OCI-LY3 (cell line): ENCODE measurements around the gene GPD2.

Experiments used
- H2AFZ ChIP-seq: fragments of 200-600, 300-600 bp; shearing (Covaris generic); 2 replicates; pipeline ENCODE4 v1.6.0; 2014; ENCODE audit warnings: antibody characterized with exemption, low read depth, low read length
- H3K27ac ChIP-seq: fragments of 200-600, 300-600 bp; sonication (generic); 2 replicates; pipeline ENCODE4 v1.5.1; 2014; ENCODE audit warnings: mild to moderate bottlenecking, low read length, moderate library complexity, mixed read lengths
- H3K27me3 ChIP-seq: fragments of 200-600, 300-600 bp; sonication (generic); 2 replicates; pipeline ENCODE4 v1.6.1; 2014; ENCODE audit warnings: low read depth, low read length, mixed read lengths
- H3K36me3 ChIP-seq: fragments of 200-600, 300-600 bp; sonication (generic); replicated peaks from 2 replicates; pipeline ENCODE3; 2014; ENCODE audit warnings: low read depth, low read length, mixed read lengths
- H3K4me1 ChIP-seq: fragments of 300-600, 200-600 bp; sonication (generic); 2 replicates; pipeline ENCODE4 v1.6.1; 2014; ENCODE audit warnings: low read length, mixed read lengths
- H3K4me2 ChIP-seq: fragments of 200-600, 300-600 bp; sonication (generic); 2 replicates; pipeline ENCODE4 v1.6.1; 2014; ENCODE audit warnings: low read length, mixed read lengths
- H3K4me3 ChIP-seq: fragments of 300-600, 200-600 bp; sonication (generic); 2 replicates; pipeline ENCODE4 v1.5.1; 2014; ENCODE audit warnings: antibody characterized with exemption, mild to moderate bottlenecking, low read length, moderate library complexity
- H3K79me2 ChIP-seq: fragments of 300-600, 200-600 bp; shearing (Covaris generic); 2 replicates; pipeline ENCODE4 v1.6.1; 2014; ENCODE audit warnings: mild to moderate bottlenecking, low read length, mixed read lengths
- H3K9ac ChIP-seq: fragments of 300-600, 200-600 bp; shearing (Covaris generic); 2 replicates; pipeline ENCODE4 v1.6.0; 2014; ENCODE audit warnings: mild to moderate bottlenecking, low read length, moderate library complexity
- H3K9me3 ChIP-seq: fragments of 200-600, 300-600 bp; shearing (Covaris generic); 2 replicates; pipeline ENCODE4 v1.6.1; 2014; ENCODE audit warnings: low read length, mixed read lengths; ENCODE audit not compliant: insufficient read depth
- H4K20me1 ChIP-seq: fragments of 200-600, 300-600 bp; sonication (generic); 2 replicates; pipeline ENCODE4 v1.6.1; 2016; ENCODE audit warnings: low read length, mixed read lengths; ENCODE audit not compliant: insufficient read depth
- CTCF ChIP-seq: fragments of 200-600, 300-600 bp; sonication (generic); IDR thresholded peaks from 2 replicates; pipeline ENCODE4 v1.5.1; 2014; ENCODE audit warnings: antibody characterized with exemption, low read length, low read depth
- EZH2phosphoT487 ChIP-seq: fragments of 200-600 bp; shearing (Covaris generic); IDR thresholded peaks from 2 replicates; pipeline ENCODE4 v1.6.1; 2018; ENCODE audit warnings: antibody characterized with exemption, mixed run types, low read depth

The GPD2 gene

GRCh38 chr2:156576005-156576404, 139.8 kb downstream of the GPD2 start:
- Histone ChIP-seq H3K4me2 (no peak overlapping the region), H3K9ac (no peak overlapping the region), H3K27ac (no peak overlapping the region), H3K27me3 (no peaks in the 10 kb centered on the region), H3K79me2 (no peaks in the 10 kb centered on the region), H4K20me1 (no peaks in the 10 kb centered on the region), H3K4me1 (peaks cover 11% of the 10 kb centered on the region), H3K36me3 (no peaks in the 10 kb centered on the region), H3K9me3 (no peaks in the 10 kb centered on the region), H2AFZ (no peak overlapping the region), H3K4me3 (no peak overlapping the region)
- TF ChIP-seq CTCF (no peak), EZH2phosphoT487 (no peak)

- no peaks in the 10 kb centered on the region for H4K20me1 ChIP-seq
- no peak overlapping the region for H3K27ac ChIP-seq
- H3K4me3 ChIP-seq: no peak overlapping the region
- H3K4me1 ChIP-seq: peaks cover 11% of the 10 kb centered on the region
- H3K4me2 ChIP-seq: no peak overlapping the region
- no peaks in the 10 kb centered on the region for H3K27me3 ChIP-seq
- H2AFZ ChIP-seq: no peak overlapping the region
- H3K79me2 ChIP-seq: no peaks in the 10 kb centered on the region
- no peak for TF ChIP-seq EZH2phosphoT487
- no peak for TF ChIP-seq CTCF
- H3K36me3 ChIP-seq: peaks cover 6% of the 10 kb centered on the region
- H3K9ac ChIP-seq: no peak overlapping the region
- no peaks in the 10 kb centered on the region for H3K9me3 ChIP-seq
Measured at GRCh38 chr2:156580501-156580900, 144.3 kb downstream of the GPD2 start.

- TF ChIP-seq CTCF (no peak), EZH2phosphoT487 (no peak)
- no peak overlapping the region for H3K9ac ChIP-seq
- no peak overlapping the region for H3K4me2 ChIP-seq
- H3K79me2 ChIP-seq: no peaks in the 10 kb centered on the region
- H3K4me1 ChIP-seq: peaks cover 17% of the 10 kb centered on the region
- H2AFZ ChIP-seq: no peak overlapping the region
- peaks cover 6% of the 10 kb centered on the region for H3K36me3 ChIP-seq
- H4K20me1 ChIP-seq: no peaks in the 10 kb centered on the region
- H3K9me3 ChIP-seq: no peaks in the 10 kb centered on the region
- no peak overlapping the region for H3K4me3 ChIP-seq
- H3K27me3 ChIP-seq: no peaks in the 10 kb centered on the region
- no peak overlapping the region for H3K27ac ChIP-seq
Measured at GRCh38 chr2:156581280-156581679, 145.1 kb downstream of the GPD2 start.

GRCh38 chr2:156585457-156585856, 149.3 kb downstream of the GPD2 start:
- Histone ChIP-seq H3K4me1 (peaks cover 21% of the 10 kb centered on the region), H3K27me3 (no peaks in the 10 kb centered on the region), H3K9ac (no peak overlapping the region), H3K4me2 (peak overlapping the region; percentile 26; the same call in 1 of the 2 replicates), H3K27ac (no peak overlapping the region), H3K9me3 (no peaks in the 10 kb centered on the region), H3K4me3 (no peak overlapping the region), H2AFZ (no peak overlapping the region), H3K79me2 (no peaks in the 10 kb centered on the region), H3K36me3 (peaks cover 6% of the 10 kb centered on the region), H4K20me1 (no peaks in the 10 kb centered on the region)
- TF ChIP-seq EZH2phosphoT487 (no peak), CTCF (no peak)
